Measurements from ENCODE around the gene S100A4.
"Not testable (repeated sequence)": the region's sequence is repeated elsewhere in the genome, so short reads cannot be mapped to it uniquely, and the experiment has no call there.

Gene S100A4

GRCh38 chr1:153566414-153567371, 21.1 kb upstream of the S100A4 start:
- peak; percentile 41 for DNase-seq

DNA sequence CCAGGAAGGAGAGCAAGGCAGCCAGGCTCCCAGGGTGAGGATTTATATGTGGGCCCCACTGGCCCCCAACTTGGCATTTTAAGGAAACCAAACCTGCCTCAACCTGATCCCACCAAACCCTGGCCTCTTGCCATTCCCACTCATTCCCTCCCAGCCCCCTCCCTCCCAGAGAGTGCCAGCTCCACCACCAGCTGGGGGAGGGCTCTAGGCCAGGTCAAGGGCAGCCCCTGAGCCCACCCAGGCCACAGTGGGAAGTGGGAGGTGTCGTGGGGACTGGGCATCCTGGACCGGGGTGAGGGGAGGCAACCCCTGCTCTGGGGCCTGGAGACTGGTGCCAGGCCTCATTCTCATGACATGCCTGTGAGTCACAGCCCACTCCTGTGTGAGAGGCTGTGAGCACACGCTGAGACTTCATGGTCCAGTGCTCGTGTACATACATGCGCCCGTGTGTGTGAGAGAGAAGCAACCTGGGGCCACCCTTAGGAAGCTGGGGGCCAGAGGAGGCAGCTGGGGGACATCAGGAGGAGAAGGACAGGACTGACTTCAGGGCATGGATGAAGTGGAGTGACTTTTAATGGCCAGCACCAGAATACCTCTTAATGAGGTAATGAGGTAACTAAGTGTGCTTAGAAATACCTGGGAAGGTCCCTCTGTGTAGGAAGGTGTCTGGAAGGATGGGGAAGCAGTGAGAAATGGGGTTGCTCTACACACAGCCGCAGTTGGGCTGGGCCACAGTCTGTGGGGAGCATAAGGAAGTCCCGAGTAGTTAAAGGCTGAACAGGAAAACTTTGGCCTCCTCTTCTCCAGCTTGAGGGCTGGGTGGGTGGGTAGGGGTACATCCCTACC, 20.1 kb upstream of the S100A4 start, which contains the start of gene S100A2:
Gene S100A2 (minus strand): TSS at position 316 of the 846 bp plus-strand sequence. CDS start 1,967 bp downstream, outside the sequence.
- DNase-seq: no peak

DNA sequence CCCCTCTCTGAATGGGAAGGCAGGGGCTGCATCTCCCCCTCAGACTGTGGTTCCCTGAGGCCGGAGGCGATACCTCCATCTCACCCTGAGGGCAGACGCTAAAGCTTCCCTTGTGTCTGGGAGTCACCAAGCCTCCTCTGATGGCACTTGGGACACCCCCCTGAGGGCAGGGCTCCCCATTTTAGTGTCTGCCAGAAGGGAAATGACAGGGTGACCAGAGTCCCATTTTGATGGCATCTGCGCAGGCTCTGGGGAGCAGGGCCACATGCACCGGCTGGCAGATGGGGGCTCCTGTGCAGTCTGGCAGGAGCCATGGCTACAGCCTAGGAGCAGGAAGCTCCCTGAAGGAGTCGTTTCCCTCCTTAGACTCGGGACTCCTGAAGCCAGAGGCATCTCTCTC, 18.4 kb upstream of the S100A4 start:
- DNase-seq: no peak

DNA sequence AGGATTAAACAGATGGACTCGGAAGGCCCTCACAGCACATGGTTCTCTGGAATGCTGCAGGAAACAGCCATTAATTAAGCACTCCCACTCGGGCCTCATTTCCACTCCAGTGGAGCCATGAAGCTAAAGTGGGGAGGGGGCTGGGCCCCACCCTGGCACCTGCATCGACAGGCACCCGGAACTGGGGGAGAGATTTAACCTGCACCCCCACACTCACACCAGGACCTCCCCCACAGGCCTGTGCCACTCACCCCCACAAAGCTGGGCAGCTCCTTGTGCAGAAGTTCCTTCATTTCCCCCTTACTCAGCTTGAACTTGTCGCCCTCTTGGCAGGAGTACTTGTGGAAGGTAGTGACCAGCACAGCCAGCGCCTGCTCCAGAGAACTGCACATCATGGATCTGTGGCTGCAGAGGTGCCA, 17.9 kb upstream of the S100A4 start:
- no peak for DNase-seq

DNA sequence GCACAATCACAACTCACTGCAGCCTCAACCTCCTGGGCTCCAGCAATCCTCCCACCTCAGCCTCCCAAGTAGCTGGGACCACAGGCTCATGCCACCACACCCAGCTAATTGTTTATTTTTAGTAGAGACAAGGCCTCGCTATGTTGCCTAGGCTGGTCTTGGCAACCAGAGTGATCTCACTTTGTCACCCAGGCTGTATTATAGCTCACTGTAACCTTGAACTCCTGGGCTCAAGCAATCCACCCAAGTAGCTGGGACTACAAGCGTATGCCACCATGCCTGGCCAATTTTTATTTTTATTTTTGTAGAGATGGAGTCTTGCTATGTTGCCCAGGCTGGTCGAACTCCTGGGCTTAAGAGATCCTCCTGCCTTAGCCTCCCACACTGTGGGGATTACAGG, 16.4 kb upstream of the S100A4 start:
- DNase-seq: not testable (repeated sequence)

DNA sequence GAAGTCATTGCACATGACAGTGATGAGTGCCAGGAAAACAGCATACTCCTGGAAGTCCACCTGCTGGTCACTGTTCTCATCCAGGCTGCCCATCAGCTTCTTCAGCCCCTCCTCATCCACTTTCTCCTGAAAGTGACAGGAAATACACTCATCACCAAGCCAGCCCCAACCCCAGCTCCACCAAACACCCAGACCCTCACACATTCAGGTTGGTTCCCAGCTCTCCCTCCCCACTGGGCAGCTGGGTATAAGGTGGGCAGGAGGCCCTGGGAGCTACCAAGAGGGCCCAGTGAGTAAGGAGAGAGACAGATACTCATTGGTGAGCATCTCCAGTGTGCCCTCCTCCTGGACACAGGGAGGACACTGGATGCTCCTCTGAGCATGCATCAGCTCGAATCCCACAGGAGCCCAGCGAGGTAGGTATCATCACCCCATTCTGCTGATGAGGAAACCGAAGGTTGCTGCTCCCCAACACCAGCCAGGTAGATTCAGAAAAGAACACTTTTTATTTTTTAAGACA, 15.9 kb upstream of the S100A4 start:
- DNase-seq: no peak

DNA sequence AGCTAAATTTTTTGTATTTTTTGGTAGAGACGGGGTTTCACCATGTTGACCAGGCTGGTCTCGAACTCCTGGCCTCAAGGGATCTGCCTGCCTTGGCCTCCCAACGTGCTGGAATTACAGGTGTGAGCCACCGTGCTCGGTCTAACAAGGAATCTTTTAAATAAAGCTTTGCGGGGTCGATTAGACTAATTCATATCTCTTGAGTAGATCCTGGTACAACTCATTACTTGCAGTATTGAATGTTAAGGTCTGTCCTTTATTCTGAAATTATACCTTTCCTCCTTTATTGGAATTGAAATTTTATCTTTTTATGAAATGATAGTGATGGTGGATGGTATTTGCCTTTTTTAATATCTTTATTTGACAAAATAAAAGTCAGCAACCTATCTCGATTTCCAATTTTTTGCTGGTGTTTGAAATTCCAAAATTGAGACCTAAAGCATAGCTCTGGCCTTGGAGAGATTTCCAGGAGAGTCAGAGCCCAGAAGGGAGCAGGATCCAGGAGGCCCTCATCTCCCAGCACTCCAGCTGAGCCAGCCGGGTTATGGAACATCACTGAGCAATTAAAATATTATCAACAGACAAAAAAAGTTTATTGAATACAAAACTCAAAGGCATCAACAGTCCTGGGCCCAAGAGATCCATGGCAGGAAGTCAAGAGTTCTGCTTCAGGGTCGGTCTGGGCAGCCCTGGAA, 15.3 kb upstream of the S100A4 start:
- no peak for DNase-seq

DNA sequence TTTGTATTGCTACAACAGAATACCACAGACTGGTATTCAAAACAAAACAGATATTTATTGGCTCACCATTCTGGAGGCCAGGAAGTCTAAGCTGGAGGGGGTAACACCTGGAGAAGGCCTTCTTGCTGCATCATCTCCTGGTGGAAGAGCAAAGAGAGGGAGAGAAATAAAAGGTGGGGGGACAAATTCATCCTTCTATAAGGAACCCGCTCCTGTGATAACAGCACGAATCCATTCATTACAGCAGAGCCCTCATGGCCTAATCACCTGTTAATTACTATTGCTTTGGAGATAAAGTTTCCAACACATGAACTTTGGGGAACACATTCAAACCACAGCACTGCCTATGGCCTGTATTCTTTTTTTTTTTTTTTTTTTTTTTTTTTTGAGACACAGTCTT, 14.6 kb upstream of the S100A4 start:
- no peak for DNase-seq

GRCh38 chr1:153557877-153558276, 12.3 kb upstream of the S100A4 start:
- no peak for DNase-seq

DNA sequence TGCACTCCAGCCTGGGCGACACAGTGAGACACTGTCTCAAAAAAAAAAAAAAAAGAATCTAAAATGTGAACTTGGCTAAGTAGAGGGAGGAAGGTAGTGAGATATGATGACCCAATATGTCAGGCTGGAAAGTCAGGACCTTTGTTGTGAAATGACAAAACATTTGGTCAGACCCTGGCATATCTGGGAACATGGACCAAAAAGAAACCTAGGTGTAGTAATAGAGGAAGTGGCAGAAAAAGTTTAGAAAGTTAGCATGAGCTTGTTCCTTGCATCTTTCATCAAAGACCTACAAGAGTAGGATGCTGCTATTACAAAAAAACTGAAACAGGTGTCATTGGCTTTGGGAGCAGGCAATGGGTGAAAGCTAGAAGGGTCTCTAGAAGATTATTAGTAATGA, 10.7 kb upstream of the S100A4 start:
- no peak for DNase-seq

DNA sequence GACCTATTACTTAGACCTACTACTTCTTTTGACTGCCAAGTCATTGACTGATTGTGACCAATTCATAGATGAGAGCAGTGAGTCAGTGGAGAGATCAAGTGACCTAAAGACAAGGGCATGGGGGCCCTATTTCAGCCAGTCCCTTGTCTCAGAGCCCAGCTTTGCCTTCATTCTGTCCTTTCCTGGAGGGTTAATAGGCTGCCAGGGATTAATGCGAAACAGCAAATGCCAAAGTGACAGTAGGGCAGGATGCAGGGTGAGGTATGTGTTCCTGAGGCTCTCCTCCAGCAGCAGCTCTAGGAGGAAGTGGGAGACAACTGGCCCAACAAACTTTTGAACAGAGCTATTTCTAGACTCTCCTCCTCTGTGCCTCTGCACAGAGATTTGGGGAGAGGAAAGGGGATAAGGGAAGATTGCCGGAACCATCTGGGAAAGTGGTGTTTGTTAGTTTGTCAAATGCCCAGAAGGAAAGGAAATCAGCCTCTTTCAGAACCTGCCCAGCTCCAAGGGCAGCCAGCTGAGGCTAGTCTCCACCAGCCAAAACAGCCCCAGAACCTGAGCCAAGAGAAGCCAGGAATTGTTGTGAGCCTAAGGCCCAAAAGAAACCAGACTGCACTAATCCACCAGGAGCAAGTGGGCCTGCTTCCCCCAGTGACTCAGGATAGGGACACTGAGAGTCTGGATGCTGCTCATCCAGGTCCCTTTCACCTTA, 8.4 kb upstream of the S100A4 start:
- no peak for DNase-seq

DNA sequence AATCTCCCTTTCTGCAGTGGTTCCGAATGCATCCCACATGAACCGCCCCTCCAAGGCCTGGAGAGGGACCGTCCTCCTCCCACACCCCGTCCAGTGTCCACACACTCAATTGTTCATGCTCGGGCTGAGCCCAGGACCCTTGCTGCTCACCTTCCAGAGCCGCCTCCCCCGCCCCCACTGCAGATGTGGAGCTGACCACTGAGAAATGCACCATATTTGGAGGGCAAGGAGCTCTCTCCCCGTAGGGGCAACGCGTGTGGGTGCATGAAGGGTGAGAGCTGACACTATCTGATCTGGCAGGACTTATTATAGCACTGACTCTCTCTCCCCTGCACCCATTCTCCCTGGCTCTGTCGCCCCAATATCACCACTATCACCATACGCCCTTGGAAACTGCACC, 7.5 kb upstream of the S100A4 start:
- DNase-seq: no peak

GRCh38 chr1:153552335-153552734, 6.7 kb upstream of the S100A4 start:
- DNase-seq: no peak

DNA sequence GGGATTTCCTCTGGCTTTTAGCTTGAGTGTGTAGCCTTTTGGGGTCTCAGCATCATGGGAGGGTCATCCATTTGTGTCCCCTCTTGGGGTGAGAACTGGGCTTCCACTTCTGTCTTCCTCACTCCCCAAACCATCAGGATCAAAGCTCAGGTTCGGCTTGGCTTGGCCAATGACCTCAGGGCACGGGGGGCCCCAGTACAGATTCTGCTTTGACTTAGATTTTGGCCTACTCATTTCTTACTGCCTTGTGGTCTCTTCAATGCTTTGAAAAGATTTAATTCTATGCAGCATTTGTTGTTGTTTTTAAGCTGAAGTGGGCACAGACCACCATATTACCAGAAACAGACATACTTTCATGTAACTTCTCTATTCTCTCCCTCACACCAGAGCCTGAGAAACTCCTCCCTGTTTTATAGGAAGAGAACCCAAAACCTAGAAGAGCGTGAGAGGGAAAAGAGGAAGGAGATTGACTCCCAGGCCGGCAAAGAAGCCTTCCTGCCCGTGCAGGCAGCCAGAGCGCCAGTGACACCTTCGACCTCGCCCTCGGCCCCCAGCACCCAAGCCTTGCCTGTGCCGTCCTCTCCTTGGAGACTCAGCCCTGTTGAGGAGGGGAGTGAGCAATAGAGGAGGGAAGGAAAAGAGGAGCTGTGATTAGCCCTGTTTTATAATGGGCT, 5.4 kb upstream of the S100A4 start:
- no peak for DNase-seq

DNA sequence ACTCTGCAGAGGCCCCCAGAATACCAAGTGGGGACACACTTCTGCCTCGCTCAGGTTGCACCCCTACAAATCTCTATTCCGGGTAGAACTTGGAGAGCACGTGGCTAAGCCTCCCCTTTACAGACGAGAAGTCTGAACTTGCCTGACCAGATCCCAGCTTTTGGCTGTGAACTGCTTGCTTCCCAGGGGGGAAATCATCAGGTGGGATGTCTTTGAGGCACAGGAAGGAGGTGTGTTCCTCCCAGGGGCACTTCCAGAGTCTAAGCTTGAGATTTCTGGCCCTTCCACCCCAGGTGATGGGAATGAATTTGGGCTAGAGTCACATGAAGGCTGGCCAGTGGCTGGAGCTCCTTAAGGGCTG, 4.8 kb upstream of the S100A4 start:
- DNase-seq: no peak

DNA sequence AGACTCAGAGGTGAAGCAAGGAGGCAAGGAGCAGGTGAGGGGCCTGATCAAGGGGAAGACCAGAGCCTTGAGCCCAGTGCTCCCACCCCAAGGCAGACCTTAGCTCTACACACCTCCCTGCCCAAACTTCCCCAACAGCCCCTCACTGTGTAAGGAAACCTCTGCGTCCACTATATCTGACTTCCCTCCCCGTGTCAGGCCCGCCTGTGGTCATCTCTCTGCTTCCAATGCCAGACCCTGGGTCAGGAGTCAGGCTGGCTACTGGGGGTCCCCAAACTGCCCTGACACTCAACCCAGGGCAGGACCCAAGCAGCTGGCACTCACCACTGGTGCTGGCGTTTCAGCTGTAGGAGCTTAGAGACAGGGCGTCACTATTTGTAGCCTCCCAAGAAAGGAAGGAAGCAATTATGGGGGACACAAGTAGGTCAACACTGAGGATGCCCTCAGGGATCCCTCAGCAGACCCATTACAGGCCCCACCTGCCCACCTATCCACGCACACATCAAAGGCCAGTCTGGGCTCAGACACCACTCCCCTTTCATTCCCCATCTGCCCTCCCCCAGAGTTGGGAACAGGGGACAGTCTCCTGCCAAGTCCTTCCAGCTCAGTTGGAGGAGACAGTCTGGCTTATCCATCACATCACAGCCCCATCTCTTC, 4.3 kb upstream of the S100A4 start:
- no peak for DNase-seq

- DNase-seq: no peak
These were observed 3.4 kb upstream of the S100A4 start, which contains the start of gene S100A3 for GRCh38 chr1:153548722-153549688. TSS of gene S100A3 (minus strand) at chr1:153549258. CDS start at chr1:153548485, 773 bp downstream.

- DNase-seq: no peak
These were observed 2.2 kb upstream of the S100A4 start for GRCh38 chr1:153547560-153548551.
